GM19467 (cell line): ENCODE data around the gene RAG2.

Experiments
- ATAC-seq: cut with Tn5 transposase; IDR thresholded peaks from one replicate; pipeline ENCODE4 v1.9.1; 2021; ENCODE audit warnings: mild to moderate bottlenecking, moderate library complexity; ENCODE audit not compliant: unreplicated experiment

The RAG2 gene

DNA sequence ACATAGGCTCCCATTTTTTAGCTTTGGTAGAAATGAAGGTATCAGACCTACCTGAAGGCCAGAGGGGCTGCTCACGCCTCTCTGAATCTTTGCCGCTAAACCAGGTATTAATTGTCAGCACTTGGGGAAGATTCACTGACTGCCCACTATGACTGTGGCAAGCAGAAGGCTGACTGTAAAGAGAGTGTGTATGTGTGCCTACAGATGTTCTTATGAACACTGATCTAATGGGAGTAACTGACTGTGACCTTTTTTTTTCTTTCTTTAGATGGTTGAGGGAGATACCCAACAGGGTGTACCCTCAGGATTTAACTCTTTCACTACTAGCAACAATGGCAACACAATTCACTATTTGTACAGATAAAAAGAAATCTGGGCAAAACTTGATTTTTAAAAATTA is at the start of gene RAG2:
Gene RAG2 (minus strand): TSS at position 186 of the 400 bp plus-strand sequence. CDS start 4,068 bp downstream, outside the sequence.
- ATAC-seq: no peak

DNA sequence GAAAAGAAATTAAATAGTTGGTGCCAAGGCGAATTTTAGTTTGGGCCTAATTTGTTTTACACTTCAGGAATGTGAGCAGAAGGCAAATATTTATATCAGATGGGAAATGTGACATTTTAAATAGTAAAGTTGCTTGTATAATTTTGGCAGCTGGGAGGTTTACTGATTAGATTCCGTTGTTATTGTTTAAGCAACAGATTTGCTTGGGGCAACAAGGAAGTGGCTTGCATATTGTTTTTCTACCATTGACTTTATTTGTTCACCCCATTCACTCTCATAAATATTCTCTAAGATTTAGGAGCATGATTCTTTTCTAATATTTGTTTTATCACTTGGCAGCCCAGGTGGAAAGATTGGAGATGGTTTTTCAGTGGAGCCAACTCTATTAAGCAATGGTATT is 40.5 kb upstream of the RAG2 start:
- no peak for ATAC-seq

DNA sequence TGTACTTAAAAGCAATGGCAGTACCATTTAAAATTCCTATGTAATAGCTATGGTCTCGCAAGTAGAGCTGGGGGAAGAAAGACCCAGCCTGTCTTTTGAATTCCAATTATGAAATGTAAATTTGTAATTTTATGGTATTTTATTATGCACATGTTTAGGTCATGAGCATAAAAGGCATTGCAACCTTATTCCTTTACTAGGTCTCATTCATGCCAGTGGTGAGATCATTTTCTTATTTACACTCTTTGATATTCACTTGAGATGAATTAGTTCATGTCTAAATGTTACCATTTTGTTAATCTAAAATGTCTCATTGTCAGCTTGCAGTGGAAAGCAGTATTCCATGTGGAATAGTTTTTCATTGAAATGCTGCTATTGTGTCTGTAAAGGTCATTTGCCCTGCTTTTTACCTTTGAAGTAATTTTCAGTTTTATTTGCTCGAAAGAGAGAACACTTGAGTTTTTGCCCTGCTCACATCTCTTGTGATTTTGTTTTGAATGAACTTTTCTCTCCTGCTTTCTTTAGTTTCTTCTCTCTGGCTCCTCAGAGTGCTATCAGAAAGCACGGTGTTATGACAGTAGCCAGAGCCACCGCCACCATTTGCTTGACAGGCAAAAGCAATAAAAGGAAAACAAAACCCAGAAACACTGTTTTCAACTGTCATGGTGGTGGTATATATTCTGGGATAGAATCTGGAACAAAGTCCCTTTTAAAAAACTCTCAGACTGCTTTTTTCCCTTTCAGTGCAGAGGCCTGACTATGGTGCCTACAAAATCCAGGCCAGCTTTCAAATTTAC is 37.2 kb upstream of the RAG2 start:
- no peak for ATAC-seq

DNA sequence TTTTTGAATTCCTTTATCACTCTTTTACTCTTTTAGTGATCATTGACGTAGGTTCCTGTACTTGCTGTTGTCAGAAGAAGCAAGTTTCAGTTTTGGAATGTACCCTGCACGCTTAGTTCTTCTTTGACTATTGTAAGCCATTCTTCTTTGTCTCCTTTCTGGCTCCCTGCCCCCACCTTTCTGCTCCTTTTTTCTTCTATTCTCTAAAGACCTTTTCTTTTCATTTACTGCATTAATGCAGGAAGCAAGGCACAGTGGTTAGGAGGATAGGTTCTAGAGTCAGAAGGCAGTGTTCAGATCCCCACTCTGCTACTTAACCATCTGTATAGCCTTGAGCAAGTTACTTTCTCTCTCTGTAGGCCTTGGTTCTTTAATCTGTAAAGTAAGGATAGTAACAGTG is 33.7 kb upstream of the RAG2 start:
- peak; percentile 65 for ATAC-seq

DNA sequence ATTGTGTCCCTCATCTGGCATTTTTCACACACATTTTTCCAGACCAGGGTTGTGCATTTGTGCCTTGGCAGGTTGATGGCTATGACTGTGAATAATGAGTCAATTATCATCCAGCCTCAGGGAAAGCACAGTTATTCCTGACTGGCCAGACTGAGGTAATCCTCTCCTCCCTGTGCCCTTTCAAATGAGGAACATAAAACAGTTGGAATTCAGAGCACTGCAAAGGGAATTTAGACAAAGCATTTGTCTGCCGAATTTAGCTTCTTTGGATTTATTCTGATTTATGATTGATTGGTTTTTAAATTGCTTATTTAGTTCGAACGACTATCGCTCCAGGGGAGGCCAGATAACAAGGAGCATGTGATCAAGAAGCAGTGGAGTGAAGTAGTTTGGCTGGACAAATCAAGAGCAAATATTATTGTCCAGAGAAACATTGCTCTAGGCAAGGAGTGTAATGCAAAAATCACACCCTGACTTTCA is 30.8 kb upstream of the RAG2 start:
- ATAC-seq: no peak

DNA sequence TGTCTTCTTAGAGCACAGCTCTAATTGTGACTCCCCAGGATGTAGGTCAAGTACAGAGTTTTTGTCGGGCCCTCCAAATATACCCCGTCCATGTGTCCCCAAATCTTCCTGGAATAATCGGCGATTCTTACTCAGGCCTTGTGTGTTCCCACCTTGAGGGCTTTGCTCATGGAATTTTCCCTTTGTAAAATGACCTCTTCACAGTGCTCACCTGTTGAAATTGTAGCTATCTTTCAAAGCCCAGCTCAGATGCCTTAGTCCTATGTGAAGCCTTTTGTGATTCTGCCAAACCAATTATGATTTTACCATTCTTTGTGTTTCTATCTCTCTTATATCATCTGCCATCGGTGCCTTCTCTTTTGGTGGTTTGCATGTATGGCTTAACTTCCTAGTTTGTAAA is 30.1 kb upstream of the RAG2 start:
- ATAC-seq: no peak

DNA sequence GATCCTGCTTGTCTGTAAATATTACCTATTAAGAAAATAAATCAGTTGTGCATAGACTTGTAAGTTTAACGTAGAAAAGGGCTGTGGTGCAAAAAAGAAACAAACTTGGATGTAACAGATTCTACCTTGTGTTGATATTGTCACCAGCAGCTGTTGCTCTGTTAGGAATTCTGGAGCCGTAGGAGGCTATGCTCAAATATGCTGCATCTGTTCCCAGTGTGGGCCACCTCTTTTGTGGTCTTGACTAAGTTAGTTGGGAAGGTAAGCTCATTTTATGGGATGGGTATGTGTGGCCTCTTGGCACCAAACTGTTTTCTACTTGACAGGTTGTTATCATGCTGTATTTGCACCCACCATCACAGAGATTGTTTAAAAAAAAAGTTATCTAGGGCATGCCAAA is 29.4 kb upstream of the RAG2 start:
- ATAC-seq: no peak

DNA sequence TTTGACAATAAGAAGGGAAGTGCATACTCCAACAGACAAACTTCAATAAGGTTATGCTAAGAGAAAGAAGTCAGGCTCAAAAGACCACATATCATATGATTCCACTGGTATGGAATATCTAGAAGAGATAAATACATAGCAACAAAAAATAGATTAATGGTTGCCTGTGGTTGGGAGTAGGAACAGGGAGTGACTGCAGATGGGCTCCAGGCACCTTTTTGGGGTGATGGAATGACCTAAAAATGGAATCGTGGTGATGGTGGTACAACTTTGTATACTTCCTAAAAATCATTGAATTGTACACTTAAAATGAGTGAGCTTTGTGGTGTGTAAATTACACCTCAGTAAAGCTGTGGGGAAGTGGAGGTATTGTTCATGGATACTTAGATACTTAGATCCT is 29.0 kb upstream of the RAG2 start:
- ATAC-seq: no peak

DNA sequence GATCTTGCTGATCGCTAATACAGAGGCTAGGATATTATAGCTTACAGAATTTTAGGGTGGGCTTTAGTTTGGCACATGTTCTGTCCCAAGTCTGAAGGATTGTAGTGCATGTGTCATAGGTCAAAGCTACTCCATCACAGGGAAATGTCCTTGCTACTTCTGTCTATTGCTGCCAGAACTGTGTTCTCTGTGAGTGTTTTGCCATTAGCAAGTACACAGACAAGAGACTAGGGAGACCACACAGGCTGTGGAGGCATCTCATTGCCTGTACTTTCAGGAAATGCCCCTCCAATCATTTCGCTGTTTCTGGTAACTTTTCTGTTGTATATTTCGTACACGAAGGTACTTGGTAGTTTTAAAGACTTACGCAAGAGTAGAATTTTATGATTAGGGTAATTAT is 25.5 kb upstream of the RAG2 start:
- no peak for ATAC-seq

DNA sequence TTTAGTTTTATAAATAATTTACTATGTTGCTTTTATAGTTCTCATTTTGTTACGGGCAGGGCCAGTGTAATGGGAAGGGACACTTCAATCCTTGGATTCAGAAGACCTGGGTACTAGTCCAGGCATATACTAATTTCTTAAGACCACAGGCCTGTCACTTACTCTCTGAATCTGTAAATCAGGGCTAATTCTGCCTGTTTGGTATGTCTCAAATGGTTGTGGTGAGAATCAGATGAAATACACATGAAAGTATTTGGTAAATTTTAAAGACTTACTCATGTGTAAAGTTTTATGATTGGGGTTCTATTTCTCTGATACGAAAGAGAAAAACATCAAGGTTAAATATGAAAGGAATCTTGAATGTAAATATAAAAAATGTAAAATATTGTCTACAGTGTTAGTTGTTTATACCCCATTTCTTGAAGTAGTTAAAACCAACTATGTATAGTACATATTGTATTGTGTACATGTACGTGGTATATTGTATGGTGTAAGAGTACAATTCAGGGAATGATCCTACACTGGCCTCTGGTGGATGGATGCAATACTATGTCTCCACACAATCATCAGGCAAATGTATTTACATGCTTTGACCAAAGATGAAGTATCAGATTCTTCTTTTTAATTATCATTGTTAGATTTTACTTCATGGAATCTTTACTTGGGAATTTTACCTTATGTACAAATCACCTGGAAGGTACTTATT is 24.5 kb upstream of the RAG2 start:
- no peak for ATAC-seq

DNA sequence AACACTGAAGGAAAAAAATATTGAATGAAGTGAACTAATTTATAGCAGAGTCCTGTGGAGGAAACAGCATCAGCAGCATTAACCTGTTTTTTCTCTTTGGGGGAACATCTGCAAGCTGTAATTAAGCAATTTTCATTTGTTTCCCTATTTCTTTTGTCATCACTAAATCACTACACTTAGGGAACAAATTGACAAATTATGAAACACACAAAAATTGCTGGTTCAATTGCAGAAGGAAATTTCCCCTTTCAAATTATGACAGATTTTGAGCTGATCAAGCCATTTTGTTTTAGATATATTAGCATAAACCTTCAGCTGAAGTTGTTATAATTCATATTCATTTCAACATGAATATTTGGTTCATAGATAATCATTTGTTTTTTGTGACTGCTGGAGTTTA is 22.2 kb upstream of the RAG2 start:
- ATAC-seq: no peak

DNA sequence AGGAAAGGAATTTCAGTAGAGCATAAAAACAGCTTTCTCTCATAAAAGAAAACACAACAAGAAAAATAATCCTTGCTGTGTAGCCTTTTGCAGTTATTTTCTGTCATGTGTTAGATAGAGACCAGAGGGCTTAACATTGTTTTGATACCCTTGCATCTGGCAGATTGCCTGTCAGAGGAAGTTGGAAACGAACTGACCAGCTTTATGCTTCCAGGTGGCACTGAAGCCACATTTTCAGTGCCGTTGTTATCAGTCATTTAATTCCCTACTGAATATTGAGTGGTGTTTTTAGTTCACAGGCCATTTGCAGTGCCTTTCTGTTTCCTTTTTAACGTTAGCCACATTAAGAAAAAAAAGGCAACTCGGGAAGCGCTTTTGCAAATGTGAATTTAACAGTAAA is 21.5 kb upstream of the RAG2 start:
- no peak for ATAC-seq

DNA sequence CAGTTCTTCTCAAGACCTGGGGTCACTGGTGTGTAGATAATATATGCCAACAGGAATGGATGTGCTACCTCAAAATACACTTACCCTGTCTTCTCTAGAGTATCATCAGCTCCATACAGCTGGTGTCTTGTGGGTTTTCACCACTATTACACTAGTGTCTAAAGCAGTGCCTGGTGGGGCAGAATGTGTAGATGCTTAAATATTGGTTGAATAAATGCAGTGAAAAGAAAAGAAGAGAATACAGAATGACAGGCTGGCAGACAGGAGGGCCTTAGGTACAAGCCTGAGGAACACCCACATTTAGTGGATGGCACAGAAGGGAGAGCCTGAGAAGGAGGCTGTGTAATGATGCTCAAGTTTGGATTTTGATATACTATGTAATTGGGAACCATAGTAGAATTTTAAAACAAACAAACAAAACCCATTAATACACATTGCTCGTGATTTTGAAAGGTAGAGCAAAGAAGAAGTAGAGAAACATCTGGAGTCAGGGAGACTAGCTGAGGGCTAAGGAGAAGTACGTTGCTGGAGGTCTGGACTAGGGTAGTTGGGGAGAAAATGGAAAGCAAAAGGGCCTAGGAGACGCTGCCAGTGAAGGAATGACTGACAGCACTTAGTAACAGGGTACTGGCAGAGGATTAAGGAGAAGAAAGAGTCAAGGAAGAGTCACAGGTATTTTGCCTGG is 20.5 kb upstream of the RAG2 start:
- no peak for ATAC-seq

DNA sequence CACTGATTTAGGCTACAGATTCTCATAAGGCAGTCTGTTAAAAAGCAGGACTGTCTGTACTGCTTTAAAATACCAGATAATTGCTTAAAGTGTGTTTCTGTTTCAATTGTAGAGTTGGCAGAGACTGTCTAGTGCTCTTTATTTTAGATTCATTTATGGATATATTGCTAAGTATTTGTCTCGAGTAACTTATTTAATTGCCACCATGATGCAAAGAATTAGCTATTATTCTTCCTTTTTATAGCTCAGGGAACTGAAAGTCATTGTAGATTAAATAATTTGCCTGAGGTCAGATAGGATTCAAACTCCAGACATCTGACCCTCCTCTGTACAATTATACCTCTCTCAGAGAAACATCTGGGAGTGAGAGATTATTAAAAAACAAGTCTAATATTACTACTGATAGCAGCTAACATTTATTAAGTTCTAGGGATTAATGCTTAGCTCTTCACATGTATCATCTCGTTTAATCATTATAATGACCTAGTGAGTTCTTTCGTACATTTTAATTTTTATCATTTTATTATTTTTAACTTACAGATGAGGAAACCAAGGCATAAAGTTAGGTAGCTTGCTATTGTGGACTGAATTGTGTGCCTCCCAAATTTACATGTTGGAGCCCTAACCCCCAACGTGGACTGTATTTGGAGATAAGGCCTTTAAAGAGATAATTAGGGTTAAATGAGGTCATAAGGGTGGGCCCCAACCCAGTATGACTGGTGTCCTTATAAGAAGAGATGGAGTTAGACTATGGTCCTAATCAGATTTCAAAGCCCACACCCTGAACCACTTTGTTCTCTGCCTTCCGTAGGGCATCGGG is 19.7 kb upstream of the RAG2 start:
- no peak for ATAC-seq

DNA sequence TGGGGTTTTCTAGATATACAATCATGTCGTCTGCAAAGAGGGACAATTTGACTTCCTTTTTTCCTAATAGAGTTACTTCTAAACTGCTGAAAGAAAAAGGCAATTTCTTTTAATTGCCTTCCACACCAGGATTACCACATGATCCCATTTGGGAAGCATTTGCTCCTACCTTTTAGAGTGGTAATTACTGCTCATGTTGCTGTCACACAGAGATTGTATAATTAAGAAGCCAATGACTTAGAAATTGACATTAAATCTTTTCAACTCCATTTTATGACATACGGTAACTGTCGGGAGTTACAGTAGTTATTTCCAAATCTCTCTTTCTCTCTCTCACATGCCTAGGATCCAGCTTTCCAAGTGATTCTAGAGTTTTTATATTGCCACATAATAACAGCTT is 17.8 kb upstream of the RAG2 start:
- ATAC-seq: no peak

DNA sequence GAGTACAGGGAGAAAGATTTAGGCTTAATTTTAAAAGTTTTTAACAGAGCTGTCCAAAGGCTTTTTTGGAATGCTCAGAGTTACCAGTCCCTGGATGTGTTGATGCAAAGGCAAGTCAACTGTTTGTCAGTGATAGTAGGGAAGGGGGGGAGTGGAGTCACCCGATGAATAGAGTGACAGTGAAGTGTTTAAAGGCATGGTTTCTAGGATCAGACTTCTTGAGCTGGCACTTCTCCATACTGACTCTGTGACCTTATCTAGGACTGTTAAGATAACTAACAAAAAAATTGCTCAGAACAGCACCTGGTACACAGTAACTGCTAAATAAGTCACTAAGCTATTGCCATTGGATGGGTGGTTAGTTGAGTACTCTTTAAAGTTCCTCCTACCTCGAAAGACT is 11.3 kb upstream of the RAG2 start:
- no peak for ATAC-seq

DNA sequence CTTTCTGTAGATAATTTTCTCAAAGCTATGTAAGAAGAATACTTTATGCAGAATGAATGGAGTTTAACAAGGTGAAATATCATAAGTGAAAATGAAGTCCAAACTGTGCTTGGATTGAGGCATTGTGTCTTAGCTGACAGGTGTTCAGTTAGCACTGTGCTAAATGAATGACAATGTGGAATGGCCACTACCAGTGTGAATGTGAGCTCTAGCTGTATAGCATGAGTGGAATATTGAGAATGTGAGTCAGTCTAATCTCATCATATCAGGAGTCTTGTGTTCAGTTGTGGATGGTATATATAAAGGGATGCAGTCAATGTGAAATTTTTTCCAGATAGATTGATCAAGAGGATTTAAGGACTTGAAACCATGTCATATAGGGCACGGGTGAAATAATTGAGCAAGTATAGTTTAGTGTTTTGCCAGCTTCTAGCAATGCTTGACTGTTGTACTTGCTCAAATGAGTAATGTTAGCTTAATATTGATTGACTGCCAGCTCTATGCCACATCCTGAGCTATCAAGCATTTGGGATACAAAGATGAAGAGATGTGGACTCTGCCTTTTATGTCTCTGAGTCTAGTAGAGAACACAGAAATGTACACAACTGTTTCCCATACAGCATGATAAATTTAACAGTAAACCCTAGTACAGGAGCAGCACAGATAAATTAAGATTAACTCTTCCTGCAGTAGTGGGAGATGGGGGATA is 10.6 kb upstream of the RAG2 start:
- no peak for ATAC-seq

DNA sequence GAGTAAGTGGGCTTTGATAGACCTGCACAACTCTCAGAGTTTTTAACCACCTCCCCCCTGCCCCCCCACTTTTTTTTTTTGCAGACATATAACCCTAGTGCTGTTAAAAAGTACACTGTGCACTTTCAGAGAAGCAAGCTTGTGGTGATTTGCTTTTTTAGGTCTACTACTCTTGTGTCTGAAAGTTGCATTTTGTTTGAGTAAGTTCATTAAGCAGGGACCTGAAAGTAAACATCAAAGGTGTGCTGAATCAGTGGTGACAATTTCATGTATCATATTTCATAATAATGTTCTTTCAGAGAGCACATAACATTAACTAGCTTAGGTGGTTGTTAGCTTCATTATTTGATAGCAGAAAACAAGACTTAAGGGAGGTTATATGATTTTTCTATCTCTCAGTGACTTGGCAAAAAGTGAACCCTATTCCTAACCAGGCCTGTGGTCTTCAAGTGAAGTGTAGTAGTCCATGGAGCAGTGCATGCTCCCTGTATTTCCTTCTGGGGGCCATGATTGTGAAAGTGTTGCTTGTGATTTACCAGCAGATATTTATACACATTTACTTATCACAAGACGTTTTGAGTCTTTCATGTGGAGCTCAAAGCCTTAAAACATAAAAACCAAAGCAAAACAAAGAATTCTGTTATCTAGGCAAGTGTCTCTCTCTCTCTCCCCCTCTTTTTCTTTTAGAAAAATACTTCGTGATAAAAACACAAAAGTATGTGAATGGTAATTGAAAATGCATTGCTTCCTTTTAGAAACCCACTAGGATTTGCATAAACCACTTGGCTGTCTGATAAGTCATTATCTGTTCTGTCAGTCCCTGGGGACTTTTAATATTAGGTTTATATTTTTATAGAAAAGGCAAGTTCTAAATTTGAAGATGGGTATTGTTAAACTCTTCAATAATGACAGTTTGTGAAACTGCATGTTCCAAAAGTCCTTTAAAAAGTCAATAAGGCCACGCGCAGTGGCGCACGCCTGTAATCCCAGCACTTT is 7.5 kb upstream of the RAG2 start:
- ATAC-seq: no peak

DNA sequence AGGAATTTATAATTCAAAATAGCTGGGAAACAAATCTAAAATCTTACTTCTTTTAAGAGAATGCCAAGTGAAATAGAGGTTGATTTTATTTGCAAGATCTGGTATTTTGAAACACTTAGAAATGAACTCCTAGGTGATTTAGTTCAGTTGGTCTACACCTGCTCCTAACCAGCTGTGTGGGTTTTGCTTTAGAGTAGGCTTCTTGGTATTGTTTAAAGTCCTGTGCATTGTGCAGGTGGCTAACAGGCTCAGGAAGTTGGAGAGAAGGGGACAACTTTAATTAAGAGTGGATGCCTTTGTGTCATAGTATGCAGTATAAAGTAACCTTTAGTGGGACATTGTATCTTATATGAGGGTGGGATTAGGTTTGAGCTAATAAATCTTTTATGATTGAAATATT is 4.1 kb upstream of the RAG2 start:
- no peak for ATAC-seq
